HG02571 (cell line): ENCODE measurements around the gene NRG3.

Experiments used
- ATAC-seq: cut with Tn5 transposase; IDR thresholded peaks from one replicate; pipeline ENCODE4 v1.9.1; 2021; ENCODE audit warnings: mild to moderate bottlenecking, moderate library complexity; ENCODE audit not compliant: unreplicated experiment

NRG3 gene

DNA sequence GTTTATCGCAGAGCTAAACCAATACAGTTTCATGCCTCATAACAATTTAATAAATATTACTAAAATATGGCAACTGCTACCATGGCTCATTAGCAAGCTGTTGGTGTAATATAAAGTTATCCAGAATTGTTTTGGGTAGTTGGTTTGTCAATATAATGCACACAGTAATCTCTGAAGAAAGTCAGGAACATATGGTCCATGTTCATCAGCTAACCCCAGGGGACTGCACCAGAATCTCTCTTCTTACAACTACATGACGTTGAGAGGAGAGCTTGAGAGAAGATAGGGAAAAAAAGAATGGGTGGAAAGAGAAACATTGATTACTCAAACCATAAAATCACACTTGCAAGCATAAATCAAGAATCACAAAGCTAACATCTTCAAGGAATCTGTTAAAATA is 333.7 kb downstream of the NRG3 start:
- ATAC-seq: no peak

GRCh38 chr10:82210331-82210730 is 335.3 kb downstream of the NRG3 start:
- no peak for ATAC-seq

- ATAC-seq: no peak
Measured at GRCh38 chr10:82211346-82211745, 336.4 kb downstream of the NRG3 start.

- ATAC-seq: no peak
Measured at GRCh38 chr10:82212753-82213152, 337.8 kb downstream of the NRG3 start.

- no peak for ATAC-seq
Measured at GRCh38 chr10:82213784-82214183, 338.8 kb downstream of the NRG3 start.

GRCh38 chr10:82221056-82221455 is 346.1 kb downstream of the NRG3 start:
- ATAC-seq: no peak

DNA sequence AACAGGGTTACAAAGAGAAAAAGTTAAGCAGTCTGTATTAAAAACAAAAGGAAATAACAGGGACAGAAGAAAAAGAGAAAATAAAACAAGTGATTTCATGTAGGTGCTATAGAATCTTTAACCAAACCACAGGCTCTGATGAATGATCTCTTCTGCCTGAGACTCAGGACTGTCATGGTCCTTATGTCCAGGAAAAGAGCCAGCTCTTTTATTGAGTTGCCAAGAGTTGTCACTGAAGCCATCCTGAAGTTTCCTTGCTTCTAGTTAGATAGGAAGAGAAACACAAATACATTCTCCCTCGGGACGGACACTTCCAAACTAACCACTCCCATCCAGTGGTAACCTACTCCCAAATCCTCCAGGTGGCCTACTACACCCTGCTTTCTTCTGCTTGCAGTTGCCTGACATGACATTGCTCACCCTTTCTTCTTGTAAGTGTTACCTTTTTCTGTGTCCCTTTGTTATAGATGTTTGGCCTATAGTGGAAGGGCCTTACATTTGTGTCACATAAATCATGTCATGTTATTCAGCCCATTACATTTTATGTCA is 346.7 kb downstream of the NRG3 start:
- no peak for ATAC-seq

DNA sequence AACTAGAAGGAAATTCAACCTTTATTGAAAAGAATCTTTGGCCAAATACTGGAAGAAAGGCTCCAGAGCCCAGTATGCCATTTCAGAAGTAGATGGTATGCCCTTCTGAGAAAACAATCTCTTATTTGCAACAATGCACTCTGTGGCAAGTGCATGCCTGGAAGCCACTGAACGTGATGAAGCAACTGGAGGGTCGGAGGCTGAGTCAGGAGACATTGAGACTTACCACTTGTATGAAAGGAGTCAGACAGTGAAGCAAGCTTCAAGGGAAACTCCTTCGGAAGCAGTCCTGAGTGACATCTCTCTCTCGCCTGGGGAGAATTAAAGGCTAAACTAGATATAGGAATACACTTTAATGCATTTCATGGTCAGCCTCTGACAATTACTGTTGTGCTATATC is 353.7 kb downstream of the NRG3 start:
- no peak for ATAC-seq

- ATAC-seq: no peak
Measured at GRCh38 chr10:82234173-82234572, 359.2 kb downstream of the NRG3 start.

DNA sequence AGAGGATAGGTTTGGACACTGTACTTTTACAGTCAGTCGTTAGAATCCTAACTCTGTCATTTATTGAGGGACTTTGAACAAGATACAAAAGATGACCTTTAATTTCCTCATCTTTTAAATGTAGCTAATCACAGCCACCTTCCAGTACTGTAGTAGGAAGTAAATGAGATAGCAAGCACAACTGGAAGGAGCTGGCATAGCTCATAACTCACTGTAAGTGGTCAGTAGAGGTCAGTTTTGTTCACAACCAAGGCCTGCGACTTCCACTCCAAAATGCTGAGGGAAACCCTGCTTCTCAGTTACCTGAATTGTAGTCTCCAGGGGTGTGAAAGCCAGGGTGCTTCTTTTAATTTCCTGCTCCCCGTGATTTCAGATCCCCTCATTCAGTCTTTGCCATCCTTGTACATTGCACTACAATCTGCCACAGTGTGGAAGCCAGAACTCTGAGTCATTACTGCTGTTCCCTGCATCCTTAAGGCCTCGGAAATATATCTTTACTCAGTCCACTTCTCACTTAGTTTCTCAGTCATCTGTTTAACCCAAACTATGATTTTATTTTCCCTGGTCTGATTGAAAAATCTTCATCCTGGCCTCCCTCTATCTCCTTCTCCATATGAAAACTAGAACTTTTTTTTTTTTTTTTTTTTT is 361.2 kb downstream of the NRG3 start:
- no peak for ATAC-seq

DNA sequence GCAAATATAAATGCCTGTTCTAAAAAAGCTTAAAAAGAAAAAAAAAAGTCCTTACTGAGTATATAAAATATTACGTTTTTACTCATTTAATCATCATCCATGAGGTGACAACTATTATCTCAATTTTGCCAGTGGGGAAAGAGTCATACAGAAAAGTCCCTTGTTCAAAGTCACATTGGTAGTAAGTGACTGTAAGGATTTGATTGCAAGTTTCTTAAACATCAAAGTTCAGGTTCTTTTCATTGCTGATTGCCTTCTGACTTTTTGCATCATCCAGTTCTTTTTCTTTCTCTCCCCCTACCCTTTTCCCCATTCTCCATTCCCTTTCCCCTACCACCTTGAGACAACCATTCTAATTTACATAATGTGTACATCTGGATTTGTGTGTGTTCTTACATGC is 363.3 kb downstream of the NRG3 start:
- ATAC-seq: no peak

- no peak for ATAC-seq
Measured at GRCh38 chr10:82240408-82240807, 365.4 kb downstream of the NRG3 start.

DNA sequence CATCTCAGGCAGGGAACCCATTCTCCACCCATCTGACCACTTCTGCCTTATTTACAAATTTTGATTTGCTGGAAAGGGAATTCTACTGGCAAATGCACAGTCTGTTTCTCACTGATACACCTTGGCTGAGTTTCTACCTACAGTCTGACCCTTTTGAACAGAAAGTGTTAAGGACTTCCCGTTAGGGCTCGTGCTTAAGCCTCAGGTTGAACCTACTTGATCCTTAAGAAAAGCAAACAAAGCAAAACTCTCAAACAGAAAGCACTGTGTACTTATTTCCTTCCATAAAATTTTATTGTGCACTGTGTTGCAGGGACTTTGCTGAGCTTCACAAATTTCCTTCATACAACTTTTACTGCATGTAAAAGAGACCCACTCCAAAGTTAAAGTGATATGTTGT is 367.8 kb downstream of the NRG3 start:
- ATAC-seq: no peak

DNA sequence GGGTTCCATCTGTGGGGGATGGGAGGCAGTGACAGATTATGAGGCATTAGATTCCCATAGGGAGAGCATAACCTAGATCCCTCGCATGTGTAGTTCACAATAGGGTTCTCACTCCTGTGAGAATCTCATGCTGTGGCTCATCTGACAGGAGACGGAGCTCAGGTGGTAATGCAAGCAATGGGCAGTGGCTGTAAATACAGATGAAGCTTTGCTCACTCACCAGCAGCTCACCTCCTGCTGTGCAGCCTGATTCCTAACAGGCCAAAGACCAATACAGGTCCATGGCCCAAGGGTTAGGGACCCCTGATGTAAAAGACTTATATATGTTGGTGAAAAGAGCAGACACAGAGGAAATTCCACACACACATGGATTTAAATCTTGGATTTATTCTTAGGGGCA is 370.2 kb downstream of the NRG3 start:
- no peak for ATAC-seq

GRCh38 chr10:82245906-82246560 is 371.0 kb downstream of the NRG3 start:
- ATAC-seq: no peak

DNA sequence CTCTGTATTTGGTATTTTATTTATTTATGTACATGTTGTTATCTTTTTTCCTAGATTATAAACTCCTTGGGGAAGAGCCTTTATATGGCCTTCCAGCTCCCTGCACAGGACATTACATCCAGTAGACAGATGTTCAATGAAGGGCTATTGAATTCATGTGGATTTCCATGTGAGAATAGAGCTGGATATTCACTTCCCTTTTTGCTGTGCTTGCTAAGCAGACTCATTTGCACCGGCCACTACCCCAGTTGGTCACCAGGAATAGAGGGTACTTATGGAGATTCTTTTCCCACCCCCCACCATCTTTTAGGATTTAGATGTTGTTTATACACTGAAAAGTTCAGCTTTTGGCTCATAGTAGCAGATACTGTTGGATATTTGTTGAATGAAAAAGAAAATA is 374.1 kb downstream of the NRG3 start:
- no peak for ATAC-seq

DNA sequence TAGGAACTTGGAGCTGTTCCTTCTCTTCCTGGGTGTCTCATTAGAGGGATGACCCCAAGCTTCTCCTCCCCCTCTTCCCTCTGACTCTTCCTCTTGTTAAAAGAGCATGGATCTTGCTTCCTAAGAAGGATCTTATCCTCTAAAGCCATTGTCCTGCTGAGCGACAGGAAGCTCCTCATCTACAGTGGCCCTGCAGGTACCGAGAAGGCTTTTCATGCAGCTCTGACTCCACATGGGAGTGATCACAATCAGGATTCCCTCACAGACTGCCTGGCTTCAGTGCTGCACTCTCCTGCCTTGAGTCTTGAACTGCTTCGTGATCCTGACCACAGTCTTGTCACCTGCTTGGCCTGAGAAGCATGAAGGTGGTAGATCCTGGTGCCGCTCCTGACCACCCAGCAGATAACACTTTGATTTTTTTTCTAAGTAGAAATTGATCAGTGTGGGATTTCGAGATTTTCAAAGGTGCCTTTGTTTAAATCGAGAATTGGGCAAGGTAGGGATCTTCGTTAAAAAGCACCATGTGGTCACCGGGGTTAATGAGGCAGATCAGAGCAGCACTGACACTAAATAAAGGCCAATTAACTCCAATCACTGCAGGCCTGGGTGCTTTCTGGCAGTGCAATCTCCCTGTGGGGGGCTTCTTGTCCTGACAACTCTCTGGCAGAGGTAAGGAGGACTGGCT is 376.4 kb downstream of the NRG3 start:
- ATAC-seq: no peak

DNA sequence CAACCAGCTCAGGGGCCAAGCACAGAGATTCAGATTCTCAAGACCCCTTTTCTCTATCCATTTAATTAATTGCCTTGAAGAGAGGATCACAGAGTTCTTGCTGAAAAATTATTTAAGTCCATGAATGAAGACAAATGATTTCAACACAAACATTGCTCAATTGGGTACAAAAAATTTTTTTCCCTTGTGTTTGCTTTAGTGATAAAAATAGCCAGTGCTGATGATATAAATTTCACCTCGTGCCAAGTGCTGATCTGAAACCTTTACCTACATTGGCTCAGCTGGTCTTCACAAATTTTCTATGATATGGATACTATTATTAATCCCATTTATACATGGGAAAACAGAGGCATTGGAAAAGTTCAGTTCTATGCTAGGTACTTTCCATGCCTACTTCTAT is 377.1 kb downstream of the NRG3 start:
- no peak for ATAC-seq

DNA sequence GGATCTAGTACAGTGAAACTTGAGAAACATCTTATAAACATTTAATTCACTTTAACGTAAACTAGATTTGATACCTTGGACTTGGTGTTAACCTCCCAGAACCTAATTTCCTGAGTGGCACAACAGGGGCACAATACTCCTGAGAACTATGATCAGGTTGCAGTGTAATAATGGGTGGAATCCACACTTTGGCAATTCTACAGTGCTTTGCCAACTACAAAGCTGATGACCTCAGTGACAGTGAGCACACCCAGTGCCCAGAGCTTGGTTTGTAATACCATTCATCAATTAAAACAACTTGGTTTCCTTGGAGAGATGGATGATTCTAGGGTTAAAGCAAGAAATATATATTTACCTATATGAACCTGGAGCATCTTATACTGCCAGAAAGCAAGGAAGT is 379.2 kb downstream of the NRG3 start:
- ATAC-seq: no peak

- ATAC-seq: no peak
Measured at GRCh38 chr10:82256275-82256674, 381.3 kb downstream of the NRG3 start.

DNA sequence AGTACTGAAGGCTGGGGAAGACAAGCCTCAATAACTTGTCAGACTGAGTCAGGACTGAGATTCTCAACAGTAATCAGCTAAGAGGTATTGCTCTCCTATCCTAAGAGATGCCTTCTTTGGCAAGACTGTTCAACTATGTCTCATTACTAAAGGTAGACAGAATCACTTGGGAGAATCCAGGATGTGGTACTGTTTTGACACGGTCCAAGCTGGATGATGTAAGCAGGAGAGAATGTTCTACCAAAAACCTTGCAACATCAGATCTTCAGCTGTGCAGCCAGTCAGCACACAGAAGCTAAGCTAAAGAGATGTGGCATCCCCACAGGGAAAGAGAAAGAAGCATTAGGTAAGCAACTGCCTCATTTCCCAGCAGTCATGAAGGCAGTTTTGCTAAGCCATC is 391.4 kb downstream of the NRG3 start:
- ATAC-seq: no peak

GRCh38 chr10:82267014-82267413 is 392.0 kb downstream of the NRG3 start:
- ATAC-seq: no peak
